ENCODE measurements around the gene ZBTB25.

GRCh38 chr14:64509036-64509435 is 5.4 kb upstream of the ZBTB25 start:
- TF ChIP-seq POLR2A (IDR thresholded peaks at IDR 0.05) = no peak
- no peak for TF ChIP-seq CTCF (IDR thresholded peaks at IDR 0.05 in 4 of 5, conservative IDR thresholded peaks at IDR 0.05 in 1 of 5)
